Endothelial cell (in vitro differentiated cells): ENCODE results near the gene KLHL30. TPM values are rescaled to one million over a fixed set of nuclear protein-coding genes. Genes with fewer than 3 reads are reported as not detected.

ENCODE experiments used
- DNase-seq: peaks from one replicate; pipeline ENCODE4 v3.0.0; 2021; ENCODE audit warnings: low spot score
- H3K27ac Mint-ChIP-seq: one replicate; pipeline ENCODE4 v1.8.0; 2021; ENCODE audit warnings: mixed read lengths, inconsistent platforms; ENCODE audit not compliant: unreplicated experiment
- H3K27me3 Mint-ChIP-seq: one replicate; pipeline ENCODE4 v1.8.0; 2021; ENCODE audit warnings: mild to moderate bottlenecking, moderate library complexity, mixed read lengths, inconsistent platforms; ENCODE audit not compliant: unreplicated experiment
- H3K36me3 Mint-ChIP-seq: one replicate; pipeline ENCODE4 v1.8.0; 2021; ENCODE audit warnings: mild to moderate bottlenecking, low read depth, mixed read lengths, inconsistent platforms; ENCODE audit not compliant: unreplicated experiment
- H3K4me1 Mint-ChIP-seq: one replicate; pipeline ENCODE4 v1.8.0; 2021; ENCODE audit warnings: mild to moderate bottlenecking, mixed read lengths, inconsistent platforms; ENCODE audit not compliant: unreplicated experiment
- H3K4me3 Mint-ChIP-seq: one replicate; pipeline ENCODE4 v1.8.0; 2021; ENCODE audit warnings: mild to moderate bottlenecking, mixed read lengths, inconsistent platforms; ENCODE audit not compliant: unreplicated experiment
- H3K9me3 Mint-ChIP-seq: one replicate; pipeline ENCODE4 v1.8.0; 2021; ENCODE audit warnings: mixed read lengths, inconsistent platforms; ENCODE audit not compliant: unreplicated experiment
- total RNA-seq: library from RNA; stranded (reverse); fragmentation: NEBNext Ultra II Directional; extraction: Animal tissue kit (Norgen Biotek cat#: 25700); gene quantifications from one replicate; pipeline ENCODE4 v1.2.1, GENCODE V29; 2021; ENCODE audit not compliant: unreplicated experiment
- TF ChIP-seq, protein P1 (sequence below): fragments of 200-600 bp; sonication (generic); IDR thresholded peaks from one replicate; pipeline ENCODE4 v1.5.0; 2021; ENCODE audit warnings: antibody characterized with exemption; ENCODE audit not compliant: unreplicated experiment

KLHL30 gene
- total RNA-seq, 1 donor from 2014 or later: not detected

DNA sequence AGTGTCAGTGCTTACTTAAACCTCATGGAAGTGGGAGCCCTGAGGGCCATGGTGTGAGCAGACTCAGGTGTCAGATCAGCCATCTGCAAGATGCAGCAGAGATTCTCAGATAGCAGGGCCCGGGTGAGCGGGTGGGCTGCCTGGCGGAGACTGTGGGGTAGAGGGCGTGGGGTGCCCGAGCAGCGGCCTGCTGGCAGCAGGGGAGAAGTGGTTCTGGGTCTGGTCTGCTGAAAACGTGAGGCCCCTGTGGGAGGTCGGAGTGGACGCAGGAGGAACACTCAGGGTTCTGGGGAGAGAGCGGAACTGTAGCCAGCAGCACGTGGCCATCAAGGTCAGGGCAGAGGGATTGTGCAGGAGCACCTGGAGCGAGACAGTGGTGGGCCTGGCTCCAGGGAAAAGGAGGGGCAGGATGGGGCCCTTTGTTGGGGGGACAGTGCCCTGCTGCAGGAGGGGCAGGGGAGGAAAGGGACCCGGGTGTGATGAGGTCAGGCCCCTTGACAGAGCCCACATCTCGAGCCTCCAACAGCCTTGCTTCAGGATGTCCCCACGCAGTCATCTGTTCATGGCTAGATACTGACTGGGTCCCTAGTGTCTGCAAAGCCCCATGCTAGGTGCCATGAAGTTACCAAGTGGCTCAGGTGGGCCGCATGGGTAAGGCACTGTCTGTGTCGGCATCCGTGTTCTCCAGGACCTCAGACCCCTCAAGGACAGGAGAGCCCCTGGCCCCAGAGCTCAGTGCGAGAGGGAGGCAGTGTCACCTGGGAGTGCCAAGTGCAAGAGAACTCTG lies 41.1 kb upstream of the KLHL30 start:
- H3K4me3 Mint-ChIP-seq: no peak overlapping the region
- H3K27ac Mint-ChIP-seq: no peak overlapping the region
- DNase-seq: no peak
- no peaks in the 10 kb centered on the region for H3K36me3 Mint-ChIP-seq
- TF ChIP-seq, protein P1, sequence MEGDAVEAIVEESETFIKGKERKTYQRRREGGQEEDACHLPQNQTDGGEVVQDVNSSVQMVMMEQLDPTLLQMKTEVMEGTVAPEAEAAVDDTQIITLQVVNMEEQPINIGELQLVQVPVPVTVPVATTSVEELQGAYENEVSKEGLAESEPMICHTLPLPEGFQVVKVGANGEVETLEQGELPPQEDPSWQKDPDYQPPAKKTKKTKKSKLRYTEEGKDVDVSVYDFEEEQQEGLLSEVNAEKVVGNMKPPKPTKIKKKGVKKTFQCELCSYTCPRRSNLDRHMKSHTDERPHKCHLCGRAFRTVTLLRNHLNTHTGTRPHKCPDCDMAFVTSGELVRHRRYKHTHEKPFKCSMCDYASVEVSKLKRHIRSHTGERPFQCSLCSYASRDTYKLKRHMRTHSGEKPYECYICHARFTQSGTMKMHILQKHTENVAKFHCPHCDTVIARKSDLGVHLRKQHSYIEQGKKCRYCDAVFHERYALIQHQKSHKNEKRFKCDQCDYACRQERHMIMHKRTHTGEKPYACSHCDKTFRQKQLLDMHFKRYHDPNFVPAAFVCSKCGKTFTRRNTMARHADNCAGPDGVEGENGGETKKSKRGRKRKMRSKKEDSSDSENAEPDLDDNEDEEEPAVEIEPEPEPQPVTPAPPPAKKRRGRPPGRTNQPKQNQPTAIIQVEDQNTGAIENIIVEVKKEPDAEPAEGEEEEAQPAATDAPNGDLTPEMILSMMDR: no peak
- no peaks in the 10 kb centered on the region for H3K9me3 Mint-ChIP-seq
- peaks cover 14% of the 10 kb centered on the region for H3K27me3 Mint-ChIP-seq
- H3K4me1 Mint-ChIP-seq: peaks cover 6% of the 10 kb centered on the region

DNA sequence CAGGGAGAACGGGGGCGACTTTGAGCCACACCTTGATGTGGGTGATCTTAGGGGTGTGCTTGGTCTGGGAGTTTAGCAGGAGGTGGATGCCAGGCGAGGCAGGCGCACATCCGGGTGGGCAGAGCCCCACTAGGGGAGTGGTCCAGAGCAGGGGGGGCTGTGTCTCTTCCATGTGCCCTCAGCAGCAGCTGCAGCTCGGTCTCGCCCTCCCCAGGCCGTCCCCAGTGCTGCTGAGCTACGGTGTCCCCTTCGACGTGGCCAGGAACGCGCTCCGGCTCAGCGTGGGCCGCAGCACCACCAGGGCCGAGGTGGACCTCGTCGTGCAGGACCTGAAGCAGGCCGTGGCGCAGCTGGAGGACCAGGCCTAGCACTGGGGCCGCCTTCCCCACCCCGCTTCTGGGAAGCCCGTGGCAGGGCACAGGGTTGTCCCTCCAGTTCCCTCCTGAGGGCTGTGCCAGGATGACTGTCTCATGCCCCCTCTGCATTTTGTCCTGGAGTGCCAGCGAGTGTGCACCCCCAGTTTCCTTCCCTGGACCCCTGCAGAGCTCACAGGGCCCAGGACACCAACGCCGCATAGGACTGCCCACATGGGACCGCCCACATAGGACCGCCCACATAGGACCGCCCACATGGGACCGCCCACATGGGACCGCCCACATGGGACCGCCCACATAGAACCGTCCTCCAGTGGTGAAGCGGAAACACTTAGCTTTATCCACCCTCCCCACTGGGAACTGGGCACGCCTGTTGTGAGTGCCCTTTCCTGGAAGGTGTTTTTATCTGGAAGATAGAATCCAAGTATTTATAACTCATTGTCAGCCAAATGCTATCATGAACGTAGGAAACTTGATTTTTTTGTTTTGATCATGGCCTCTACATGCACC lies 40.2 kb upstream of the KLHL30 start:
- no peaks in the 10 kb centered on the region for H3K36me3 Mint-ChIP-seq
- H3K4me1 Mint-ChIP-seq: peaks cover 6% of the 10 kb centered on the region
- no peaks in the 10 kb centered on the region for H3K9me3 Mint-ChIP-seq
- peaks cover 14% of the 10 kb centered on the region for H3K27me3 Mint-ChIP-seq
- TF ChIP-seq, protein P1: no peak
- H3K27ac Mint-ChIP-seq: no peak overlapping the region
- DNase-seq: peak; percentile 73
- no peak overlapping the region for H3K4me3 Mint-ChIP-seq

DNA sequence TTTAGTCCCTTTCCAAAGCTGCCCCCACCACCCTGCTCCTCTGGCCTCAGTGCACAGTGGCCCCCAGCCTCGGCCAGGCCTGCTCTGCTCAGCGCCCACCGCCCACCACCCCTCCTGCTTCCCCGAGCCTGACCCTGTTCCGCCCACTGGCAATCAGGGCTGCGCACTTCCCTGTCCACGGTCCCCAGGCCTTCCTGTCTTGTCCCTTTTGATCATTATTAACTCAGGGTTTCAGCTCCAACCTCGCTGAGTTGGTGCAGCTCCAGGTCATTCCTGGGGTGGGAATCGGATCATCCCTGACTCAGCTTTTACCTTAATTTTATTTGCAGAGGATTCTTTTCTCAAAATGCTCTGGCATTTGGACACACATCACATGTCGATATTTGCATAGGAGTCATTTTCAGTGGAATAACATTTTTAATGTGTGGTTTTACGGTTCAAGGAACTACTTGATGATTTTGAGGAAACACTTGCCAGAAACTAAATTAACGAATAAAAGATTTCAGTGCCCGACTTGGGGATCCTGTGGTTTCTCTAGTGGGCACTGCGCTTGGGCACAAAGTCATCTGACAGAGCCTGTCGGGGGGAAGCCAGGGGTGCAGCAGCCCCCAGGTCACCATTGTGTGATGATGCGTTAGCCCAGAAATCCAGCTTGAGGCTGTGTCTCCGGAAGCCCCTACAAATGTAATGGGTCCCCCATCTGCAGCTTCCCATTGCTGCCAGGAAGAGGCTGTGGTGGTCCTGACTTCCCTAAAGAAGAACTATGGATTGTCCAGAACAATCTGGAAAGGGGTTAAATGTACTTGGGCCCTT lies 39.4 kb upstream of the KLHL30 start:
- Mint-ChIP-seq H3K27ac (no peak overlapping the region), H3K4me1 (peaks cover 6% of the 10 kb centered on the region), H3K36me3 (no peaks in the 10 kb centered on the region), H3K9me3 (no peaks in the 10 kb centered on the region), H3K27me3 (peaks cover 10% of the 10 kb centered on the region), H3K4me3 (no peak overlapping the region)
- no peak for DNase-seq
- TF ChIP-seq, protein P1: no peak

DNA sequence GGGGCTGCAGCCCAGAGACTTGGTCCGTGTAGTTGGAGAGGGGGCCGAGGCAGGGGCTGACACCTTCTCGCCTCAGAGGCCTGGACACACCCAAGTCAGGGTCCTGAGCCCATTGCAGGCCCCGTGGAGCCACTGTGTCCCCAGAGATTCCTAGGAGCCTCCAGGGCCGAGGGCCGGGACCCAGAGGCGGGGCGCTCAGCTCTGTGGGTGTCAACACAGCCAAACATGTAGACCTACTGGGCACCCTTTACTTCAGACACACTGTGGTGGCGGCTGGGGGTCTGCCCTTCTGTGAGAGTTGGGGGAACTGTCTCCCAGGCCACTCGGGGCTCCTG lies 38.8 kb upstream of the KLHL30 start:
- H3K27ac Mint-ChIP-seq: no peak overlapping the region
- DNase-seq: no peak
- H3K9me3 Mint-ChIP-seq: no peaks in the 10 kb centered on the region
- TF ChIP-seq, protein P1: no peak
- peaks cover 9% of the 10 kb centered on the region for H3K27me3 Mint-ChIP-seq
- H3K4me3 Mint-ChIP-seq: no peak overlapping the region
- no peaks in the 10 kb centered on the region for H3K36me3 Mint-ChIP-seq
- peaks cover 6% of the 10 kb centered on the region for H3K4me1 Mint-ChIP-seq
